SW480 (cell line): ENCODE data around the gene ASCC3.
A peak's percentile ranks its signal among the peaks of the same experiment; 100 is the strongest.
"Not testable (repeated sequence)": the region's sequence is repeated elsewhere in the genome, so short reads cannot be mapped to it uniquely, and the experiment has no call there.

ENCODE experiments used
- DNase-seq: peaks from one replicate; pipeline ENCODE4 v3.0.0-alpha.2; 2016; ENCODE audit warnings: low spot score

The ASCC3 gene

DNA sequence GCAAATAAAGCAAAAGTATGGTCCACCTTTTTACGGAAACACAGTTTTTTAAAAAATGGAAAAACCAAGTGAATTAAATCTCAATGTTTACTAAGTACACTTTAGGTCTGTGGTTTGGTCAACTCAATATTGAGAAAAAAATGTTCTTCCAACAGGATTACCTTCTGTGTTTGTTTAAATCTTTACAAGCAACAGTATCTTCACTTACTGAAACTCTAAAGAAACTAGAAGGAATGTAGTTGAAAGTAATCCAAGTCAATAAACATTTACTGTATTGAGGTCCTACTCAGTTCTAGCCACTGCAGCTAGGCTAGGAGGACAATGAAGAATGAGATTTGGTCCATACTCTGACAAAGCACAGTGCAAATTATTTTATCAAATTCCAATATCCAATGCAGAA, 80.1 kb downstream of the ASCC3 start:
- no peak for DNase-seq

DNA sequence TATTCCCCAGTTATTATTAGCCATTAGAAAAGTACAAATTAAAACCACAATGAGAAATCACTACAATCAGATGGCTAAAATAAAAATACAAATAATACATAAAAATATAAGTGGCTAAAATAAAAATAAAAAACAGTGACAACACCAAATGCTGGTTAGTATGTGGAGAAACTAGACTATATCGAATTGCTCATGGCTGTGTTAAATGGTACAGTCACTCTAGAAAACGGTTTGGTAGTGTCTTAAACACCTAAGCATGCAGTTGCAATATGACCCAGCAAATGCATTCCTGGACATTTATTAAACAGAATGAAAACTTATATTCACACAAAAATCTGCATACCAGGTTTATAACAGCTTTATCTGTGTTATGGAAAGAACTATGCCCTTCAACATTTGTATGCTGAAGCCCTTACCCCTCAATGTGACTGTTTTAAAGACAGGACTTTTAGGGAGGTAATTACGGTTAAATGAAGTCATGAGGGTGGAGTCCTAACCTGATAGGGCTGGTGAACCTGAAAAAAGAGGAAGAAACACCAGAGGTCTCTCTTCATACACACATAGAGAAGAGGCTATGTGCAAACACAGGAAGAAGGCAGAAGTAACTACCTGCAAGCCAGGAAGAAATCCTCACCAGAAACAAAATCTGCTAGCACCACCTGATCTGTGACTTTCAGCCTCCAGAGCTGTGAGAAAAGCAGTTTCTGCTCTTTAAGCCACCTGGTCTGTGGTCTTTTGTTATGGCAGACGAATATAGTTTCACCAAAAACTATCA, 84.9 kb downstream of the ASCC3 start:
- no peak for DNase-seq

DNA sequence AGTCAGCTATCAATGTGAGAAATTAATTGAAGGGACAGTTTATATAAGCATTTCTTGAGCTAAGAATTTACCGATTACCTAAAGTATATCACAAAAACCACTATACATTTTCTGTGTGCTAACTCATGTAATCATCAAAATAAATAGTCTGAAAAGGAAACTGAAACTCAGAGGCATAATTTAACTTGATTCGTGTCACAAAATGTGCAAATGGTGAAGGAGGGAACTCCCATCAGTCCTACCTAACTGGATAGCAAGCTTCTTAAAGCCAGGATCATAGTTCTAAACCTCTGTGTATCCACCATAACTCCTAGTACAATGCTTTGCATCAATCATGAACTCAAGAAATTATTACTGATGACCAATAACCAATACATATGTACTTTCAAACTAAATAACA, 91.0 kb downstream of the ASCC3 start:
- no peak for DNase-seq

DNA sequence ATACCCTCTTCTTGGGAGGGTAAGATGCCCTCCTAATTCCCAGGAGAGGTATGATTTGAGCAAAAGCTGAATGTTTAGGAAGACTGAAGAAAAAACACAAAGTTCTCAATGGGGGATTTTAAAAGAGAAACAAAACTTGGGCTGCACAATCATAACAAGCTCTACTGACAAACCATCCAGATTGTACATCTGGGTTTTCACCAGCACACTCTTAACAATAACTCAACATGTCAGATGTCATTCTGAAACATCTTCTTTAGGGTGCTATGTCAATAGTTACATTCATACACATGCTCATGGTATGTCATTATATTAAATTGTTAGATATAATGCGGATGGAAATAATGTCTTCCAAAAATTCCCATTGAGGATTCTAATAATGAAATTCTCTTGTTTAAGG, 95.1 kb downstream of the ASCC3 start:
- DNase-seq = no peak

DNA sequence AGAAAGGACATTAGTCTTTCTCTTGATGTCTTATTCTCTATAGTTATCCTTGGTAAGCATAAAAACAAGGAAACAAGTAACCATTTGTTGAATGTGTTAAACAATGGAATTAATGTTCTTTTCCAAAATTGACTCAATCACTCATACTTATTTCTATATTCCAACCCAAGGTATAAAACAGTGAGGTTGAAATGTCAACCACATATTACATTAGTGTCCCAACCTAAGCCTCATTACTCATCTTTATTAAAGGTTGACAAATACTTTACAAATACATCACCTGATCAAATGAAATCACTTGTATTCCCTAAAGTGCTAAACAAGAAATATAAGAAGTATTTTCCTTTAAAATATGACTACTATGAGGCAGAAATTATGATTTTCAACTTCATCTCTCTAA, 100.5 kb downstream of the ASCC3 start:
- DNase-seq = no peak

DNA sequence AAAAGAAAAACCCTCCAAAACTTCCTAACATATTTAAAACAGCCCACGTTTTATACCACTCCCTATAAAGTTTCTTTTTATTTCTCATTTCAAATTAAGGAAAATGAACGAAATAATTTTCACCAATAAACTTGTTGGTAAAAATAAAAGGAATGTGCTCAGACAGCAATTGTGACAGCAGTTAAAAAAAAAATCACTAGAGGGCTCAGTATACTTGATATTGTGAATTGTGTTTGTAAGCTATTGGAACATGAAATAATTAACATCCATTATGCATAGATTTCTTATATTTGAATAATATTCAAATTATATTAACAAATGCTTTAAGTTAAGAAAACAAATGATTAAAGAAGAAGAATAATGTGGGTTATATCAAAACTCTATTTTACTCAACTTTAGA, 105.5 kb downstream of the ASCC3 start:
- DNase-seq = no peak

DNA sequence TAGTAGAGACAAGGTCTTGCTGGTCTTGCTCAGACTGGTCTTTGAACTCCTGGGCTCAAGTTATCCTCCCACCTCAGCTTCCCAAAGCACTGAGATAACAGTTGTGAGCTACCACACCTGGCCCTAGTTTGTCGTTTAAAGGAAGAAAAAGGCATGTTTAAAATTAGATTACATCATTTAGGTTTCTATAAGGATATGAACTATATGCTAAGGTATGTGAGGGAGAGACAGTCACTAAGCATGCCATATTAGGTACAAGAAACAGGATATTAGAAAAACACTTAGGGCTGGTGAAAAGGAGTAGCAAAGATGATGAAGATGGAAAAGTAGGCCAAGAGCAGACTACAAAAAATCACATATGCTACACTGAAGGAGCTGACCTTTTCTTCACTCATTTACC, 106.4 kb downstream of the ASCC3 start:
- DNase-seq = no peak

DNA sequence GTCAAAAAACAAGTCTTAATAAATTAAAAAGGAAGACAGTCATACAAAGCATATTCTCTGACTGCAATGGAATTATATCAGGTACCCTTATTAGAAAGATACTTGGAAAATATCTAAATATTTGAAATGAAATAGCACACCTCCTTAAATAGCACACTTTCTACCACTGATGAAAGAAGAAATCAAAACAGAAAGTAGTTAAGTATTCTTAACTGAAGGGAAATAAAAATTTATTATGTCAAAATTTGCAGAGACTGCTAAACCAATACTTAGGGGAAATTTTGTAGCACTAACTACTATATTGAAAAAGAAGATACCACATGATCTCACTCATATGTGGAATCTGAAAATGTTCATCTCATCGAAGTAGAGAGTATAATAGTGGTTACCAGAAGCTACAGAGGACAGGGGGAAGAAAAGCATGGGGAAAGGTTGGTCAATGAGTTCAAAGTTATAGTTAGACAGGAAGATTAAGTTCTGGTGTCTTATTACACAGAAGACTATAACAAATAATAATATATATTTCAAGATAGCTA, 112.2 kb downstream of the ASCC3 start:
- DNase-seq = no peak

DNA sequence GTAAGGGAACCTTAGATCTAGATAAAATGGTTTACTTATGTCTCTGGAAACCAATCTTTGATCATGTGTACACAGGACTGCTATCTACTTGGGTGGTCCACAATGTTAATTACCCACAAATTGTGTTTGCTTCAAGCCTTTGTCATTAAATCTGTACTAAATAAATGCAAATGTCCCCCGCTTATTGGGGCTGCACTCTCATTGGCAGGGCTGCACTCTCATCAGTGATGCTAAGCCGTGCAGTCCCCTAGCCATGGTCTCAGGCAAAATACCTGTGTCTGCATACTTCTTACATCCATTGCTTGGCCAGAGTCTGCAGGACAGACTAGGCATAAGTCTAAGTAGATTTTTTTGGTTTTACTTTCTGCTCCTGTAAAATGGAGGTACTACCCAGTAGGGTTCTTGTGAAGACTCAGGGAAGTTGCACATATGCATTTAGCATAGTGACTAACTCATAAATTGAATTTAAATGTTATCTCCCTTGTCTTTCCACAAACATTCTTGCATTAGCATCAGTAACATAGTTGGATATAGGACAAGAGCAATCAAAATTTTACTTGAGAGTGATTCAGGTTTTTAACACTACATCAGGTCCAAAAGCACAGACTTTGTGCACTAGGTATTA, 117.4 kb downstream of the ASCC3 start:
- no peak for DNase-seq

DNA sequence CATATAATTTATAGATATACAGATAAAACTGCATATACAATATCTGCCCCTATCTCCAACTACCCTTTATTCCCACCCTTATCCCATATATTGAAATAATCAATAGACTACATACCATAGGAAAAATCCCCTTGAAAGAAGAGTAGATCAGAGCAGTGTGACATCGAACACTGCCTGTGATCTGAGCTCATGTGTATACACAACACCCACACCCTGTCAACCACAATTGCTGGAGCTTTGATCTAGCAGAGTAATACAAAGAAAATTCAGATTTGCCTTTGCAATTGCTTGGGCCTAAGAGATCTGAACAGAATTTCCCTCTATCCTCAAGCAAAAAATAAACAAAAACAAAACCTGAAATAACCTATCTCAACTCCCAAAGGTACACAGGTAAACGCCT, 119.3 kb downstream of the ASCC3 start:
- peak; percentile 21 for DNase-seq

DNA sequence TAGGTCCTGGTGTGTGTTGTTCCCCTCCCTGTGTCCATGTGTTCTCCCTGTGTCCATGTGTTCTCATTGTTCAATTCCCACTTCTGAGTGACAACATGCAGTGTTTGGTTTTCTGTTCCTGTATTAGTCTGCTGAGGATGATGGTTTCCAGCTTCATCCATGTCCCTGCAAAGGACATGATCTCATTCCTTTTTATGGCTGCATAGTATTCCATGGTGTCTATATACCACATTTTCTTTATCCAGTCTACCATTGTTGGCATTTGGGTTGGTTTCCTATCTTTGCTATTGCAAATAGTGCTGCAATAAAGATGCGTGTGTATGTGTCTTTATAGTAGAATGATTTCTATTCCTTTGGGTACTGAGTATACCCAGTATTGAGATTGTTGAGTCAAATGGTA, 122.7 kb downstream of the ASCC3 start:
- DNase-seq = not testable (repeated sequence)

DNA sequence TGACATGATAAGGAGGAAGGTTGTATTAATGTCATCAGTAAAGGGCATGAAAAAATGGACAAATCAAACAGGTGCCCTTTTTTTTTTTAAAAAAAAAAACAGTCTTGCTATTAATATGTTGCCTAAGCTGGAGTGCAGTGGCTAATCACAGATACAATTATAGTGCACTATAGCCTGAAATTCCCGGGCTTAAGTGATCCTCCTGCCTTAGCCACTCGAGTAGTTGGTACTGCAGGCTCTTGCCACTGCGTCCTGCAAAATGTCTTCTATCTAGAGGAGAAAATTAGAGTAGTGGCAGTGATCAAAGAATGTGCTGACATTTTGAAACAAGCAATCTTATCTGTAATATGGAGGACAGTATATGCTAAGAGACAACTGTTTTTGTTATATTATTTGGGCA, 127.7 kb downstream of the ASCC3 start:
- no peak for DNase-seq

DNA sequence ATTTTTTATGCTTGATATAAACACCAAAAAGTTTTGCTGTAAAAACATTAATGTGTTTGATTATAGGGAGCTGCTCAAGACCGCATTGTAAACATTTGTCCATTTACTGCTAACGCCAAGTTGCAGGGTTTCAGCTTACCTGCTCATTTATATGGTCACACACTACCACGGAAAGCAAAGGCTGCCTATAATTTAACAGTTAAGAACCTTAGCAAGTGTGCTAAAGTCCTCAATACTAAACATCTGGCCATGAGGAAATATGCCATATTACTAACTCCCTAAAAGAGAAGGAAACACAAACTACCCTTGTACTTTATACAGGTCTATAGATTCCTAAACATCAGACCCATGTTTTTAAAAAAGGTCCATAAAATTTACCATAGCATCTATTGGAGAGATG, 129.5 kb downstream of the ASCC3 start:
- no peak for DNase-seq

DNA sequence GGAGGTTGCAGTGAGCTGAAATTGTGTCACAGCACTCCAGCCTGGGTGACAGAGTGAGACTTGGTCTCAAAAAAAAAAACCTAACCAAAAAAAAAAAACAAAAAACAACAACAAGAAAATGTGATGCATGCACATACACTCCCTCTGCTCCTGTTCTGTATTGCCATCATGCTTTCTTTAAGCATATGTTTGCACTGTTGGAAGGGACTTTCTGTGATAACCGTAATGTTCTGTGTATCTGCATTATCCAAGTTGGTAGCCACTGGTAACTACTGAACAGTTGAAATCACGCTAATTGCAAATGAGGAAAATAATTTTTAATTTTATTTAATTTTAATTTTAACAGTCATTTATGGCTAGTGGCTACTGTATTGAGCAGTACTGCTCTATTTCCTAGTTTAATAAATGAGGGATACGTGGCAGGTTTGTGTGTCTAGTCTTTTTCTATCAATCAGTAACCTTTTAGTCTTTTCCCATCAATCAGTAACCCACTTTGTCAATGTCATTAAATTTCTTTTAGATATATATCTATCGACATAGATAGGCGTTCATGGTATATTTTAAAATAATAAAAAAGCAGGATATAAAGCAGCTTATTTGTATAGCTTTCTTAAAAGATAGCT, 135.6 kb downstream of the ASCC3 start:
- no peak for DNase-seq

DNA sequence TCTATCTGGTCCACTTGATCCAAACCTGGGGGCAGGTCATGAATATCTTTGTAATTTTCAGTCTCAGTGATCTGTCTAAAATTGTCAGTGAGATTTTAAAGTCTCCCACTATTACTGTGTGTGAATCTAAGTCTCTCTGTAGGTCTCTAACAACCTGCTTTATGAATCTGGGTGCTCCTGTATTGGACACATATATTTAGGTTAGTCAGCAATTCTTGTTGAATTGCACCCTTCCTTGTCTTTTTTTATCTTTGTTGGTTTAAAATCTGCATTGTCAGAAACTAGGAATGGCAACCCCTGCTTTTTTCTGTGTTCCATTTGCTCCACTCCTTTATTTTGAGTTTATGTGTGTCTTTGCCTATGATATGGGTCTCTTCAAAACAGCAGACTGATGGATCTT, 140.7 kb downstream of the ASCC3 start:
- DNase-seq = no peak

DNA sequence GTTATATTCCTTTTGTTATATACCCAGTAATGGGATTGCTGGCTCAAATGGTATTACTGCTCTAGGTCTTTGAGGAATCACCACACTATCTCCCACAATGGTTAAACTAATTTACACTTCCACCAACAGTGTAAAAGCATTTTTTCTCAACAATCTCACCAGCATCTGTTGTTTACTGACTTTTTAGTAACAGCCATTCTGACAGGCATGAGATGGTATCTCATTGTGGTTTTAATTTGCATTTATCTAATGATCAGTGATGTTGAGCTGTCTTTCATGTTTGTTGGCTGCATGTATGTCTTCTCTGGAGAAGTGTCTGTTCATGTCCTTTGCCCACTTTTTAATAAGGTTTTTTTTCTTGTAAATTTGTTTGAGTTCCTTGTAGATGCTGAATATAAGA, 143.4 kb downstream of the ASCC3 start:
- not testable (repeated sequence) for DNase-seq

DNA sequence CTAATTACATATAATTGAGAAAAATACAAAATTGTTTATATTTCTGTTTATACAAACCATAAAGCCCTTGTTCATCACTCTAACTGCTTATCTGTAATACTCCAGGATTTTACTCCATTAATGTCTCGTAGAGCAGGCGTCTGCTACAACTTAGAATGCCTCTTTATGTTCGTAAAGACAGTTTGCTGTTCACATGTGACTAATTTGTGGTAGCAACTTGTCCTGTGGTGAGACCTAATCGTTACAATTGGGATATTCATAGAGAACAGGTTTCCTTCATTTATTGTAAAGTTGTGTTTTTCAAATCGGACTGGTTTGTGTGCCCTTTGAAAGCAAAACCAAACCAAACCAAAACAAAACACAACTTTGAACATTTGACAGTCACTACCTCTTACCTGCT, 149.7 kb downstream of the ASCC3 start:
- DNase-seq = no peak

DNA sequence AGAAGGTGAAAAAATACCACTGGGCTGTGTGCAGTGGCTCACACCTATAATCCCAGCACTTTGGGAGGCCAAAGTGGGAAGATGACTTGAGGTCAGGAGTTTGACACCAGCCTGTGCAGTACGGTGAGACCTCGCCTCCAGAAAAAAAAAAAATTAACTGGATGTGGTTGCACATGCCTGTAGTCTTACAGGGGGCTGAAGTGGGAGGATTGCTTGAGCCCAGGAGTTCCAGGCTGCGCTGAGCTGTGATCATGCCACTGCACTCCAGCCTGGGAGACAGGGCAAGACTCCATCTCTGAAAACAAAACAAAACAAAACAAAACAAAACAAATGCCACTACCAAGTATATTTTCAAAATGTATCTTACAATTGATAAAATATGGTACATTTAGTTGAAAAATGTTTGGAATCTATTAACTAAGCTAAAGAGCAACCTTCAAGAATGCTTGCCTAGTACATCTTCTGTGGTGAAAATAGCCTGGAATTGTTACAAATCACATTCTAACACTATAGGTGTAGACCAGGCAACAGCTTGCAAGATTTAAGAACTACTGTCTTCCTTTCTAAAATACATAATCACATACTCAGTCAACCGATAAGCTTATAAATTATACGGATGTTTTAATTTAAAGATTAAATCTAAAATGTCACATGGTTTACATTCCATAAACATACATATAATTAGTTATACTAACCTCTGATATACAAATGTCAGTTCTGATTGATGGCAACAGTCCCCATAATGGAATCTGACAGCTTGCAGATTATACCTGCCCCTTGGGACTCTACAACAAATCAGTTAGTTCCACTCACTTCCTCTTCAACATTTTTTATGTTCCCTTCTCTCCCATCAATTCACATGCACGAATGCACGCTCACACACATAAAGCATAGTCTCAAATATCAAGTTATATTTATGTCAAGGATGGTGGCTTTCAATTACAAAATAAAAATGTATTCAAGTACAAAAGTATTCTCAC, 150.8 kb downstream of the ASCC3 start:
- no peak for DNase-seq

DNA sequence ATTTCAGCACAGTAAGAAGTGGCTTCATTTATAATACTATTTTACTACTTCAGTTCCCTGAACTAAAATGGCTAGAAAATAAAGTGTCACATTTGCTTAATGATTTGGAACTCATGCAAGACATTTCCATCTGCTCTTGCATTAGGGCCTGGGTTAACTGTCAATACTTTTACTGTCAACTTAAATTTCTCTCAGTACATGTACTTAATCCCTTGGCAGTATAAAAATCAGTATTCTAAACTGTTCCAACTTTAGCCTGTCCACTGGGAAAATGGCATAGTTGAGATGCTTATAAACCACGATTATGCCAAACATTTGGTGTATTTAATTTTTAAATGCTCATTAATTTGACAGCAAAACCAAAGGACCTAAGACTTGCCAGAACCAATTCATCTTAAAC, 154.5 kb downstream of the ASCC3 start:
- no peak for DNase-seq

DNA sequence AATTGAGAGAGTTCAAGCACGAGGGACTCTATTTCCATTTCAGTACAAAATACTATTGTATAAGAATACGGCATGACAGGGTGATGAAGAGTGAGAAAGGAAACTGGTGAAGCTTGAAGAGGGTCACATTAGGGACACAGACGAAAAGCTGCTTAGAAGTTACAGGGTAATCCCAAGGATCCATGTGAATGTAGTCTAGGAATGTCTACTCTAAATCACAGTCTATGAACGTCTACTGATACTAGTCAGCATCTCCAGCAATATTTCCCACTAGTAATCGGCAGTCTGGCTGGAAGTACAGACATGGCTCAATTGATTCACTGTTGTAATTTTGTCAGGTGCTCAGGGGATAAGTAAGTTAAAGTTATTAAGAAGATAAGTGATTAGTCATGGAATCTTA, 156.4 kb downstream of the ASCC3 start:
- DNase-seq = no peak

DNA sequence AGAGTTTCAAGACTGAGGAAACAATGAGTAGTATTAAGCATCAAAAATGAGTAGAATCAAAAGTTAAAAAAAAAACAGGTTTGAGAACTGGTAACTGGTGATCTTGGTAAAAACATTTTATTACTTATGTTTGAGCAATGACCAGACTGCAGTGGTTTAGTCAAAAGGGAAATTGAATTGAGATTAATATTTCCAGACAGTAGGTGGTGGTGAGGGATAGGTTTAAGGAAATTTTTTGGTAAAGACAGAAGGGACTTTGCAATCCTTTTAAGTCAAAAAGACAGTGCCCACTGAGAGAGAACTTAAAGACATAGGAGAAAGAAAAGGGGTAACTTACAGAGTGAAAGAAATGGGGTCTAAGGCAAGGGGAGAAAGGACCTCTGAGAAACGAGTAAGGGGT, 156.9 kb downstream of the ASCC3 start:
- no peak for DNase-seq

DNA sequence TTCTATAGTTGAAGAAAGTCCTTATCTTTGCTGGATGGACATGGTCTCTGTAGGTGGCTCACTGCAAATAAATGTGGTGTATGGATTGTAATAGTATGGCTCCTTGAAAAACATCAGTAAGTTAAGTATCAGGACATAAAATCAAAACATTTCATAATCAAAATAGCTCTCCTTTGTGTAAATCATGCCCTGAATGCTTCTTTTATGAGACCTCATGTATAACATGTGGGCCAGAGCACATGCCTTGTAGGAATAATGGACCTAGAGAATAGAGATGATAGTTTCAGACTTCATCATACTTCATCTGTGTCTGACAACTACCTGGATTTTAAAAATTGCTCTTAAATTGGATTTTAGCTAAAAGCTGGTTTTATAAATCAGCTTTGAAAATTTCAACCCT, 159.9 kb downstream of the ASCC3 start:
- no peak for DNase-seq
